Measurements from ENCODE around the gene CHAD.

Gene CHAD

GRCh38 chr17:50461550-50462132 is 7.0 kb downstream of the CHAD start:
- H3K4me3 ChIP-seq (ENCODE audit: low read depth, low read length): no peak overlapping the region
- TF ChIP-seq, protein P1, sequence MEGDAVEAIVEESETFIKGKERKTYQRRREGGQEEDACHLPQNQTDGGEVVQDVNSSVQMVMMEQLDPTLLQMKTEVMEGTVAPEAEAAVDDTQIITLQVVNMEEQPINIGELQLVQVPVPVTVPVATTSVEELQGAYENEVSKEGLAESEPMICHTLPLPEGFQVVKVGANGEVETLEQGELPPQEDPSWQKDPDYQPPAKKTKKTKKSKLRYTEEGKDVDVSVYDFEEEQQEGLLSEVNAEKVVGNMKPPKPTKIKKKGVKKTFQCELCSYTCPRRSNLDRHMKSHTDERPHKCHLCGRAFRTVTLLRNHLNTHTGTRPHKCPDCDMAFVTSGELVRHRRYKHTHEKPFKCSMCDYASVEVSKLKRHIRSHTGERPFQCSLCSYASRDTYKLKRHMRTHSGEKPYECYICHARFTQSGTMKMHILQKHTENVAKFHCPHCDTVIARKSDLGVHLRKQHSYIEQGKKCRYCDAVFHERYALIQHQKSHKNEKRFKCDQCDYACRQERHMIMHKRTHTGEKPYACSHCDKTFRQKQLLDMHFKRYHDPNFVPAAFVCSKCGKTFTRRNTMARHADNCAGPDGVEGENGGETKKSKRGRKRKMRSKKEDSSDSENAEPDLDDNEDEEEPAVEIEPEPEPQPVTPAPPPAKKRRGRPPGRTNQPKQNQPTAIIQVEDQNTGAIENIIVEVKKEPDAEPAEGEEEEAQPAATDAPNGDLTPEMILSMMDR (IDR thresholded peaks at IDR 0.05; ENCODE audit: borderline replicate concordance, insufficient read depth, low read depth, low read length): no peak

DNA sequence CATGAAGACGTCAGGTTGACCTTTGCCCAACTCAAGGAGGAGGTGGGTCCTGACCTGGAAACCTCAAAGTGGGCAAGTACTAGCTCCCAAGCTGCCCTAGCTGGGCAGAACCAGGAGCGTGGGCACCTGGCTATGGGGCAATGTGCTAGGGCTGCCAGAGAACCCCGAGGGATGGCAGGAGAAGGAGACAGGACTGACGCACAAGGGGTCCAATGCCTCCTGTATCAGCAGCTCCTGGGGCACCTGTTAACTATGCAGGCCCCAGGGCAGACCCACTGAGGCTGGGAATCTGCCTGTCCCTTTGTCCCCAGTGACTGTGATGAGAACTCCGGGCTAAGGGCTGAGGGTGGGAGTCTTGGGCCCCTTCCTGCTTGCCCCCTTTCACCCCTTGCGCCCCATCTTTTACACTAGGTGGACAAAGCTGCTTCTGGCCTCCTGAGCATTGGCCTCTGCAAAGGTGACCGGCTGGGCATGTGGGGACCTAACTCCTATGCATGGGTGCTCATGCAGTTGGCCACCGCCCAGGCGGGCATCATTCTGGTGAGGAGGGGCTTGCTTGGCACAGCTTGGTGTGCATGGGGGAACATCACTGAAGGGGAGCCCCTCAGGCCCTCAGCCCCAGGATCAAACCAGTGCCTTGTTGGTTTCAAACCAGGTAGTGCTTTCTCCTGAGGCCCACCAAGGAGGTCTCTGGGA is 7.7 kb downstream of the CHAD start:
- TF ChIP-seq, protein P1 (IDR thresholded peaks at IDR 0.05; ENCODE audit: borderline replicate concordance, insufficient read depth, low read depth, low read length): no peak

DNA sequence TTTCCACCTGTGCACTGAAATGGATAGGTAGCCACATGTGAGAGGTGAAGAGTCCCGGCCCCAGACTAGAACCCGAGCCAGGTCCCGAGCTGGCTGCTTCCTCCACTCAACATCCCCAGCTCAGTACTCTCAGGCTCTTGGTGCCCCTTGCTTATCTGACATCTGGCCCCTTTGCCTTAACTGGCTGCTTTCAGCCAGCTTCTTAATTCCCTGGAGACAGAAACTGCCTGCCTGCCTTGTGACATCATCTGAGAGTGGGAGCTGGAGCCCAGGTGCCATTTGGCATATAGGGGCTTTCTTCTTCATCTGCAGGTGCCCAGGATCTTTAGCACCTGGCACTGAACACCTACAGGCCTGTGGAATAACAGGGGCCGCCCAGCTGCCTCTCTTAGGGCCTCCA is 8.9 kb downstream of the CHAD start:
- no peak overlapping the region for H3K4me3 ChIP-seq (ENCODE audit: low read depth, low read length)
- TF ChIP-seq, protein P1 (IDR thresholded peaks at IDR 0.05; ENCODE audit: borderline replicate concordance, insufficient read depth, low read depth, low read length): no peak

More for the DNA sequence above, 7.7 kb downstream of the CHAD start:
- H3K4me3 ChIP-seq (ENCODE audit: low read depth, low read length): no peak overlapping the region

- TF ChIP-seq, protein P1 (IDR thresholded peaks at IDR 0.05; ENCODE audit: borderline replicate concordance, insufficient read depth, low read depth, low read length): no peak
- no peak overlapping the region for H3K4me3 ChIP-seq (ENCODE audit: low read depth, low read length)
Observed at GRCh38 chr17:50458701-50459676, 9.7 kb downstream of the CHAD start.

- TF ChIP-seq, protein P1 (IDR thresholded peaks at IDR 0.05; ENCODE audit: borderline replicate concordance, insufficient read depth, low read depth, low read length): no peak
- no peak overlapping the region for H3K4me3 ChIP-seq (ENCODE audit: low read depth, low read length)
Observed at GRCh38 chr17:50458270-50458669, 10.4 kb downstream of the CHAD start.

- no peak overlapping the region for H3K4me3 ChIP-seq (ENCODE audit: low read depth, low read length)
- TF ChIP-seq, protein P1 (IDR thresholded peaks at IDR 0.05; ENCODE audit: borderline replicate concordance, insufficient read depth, low read depth, low read length): no peak
Observed at GRCh38 chr17:50457621-50458020, 11.1 kb downstream of the CHAD start.
